Measurements from ENCODE around the gene OR6C75. TPM values are rescaled to one million over a fixed set of nuclear protein-coding genes. Genes with fewer than 3 reads are reported as not detected.
"Not testable (repeated sequence)": the region's sequence is repeated elsewhere in the genome, so short reads cannot be mapped to it uniquely, and the experiment has no call there.

The OR6C75 gene
- total RNA-seq (not detected), polyA plus RNA-seq (not detected)
- long read RNA-seq, donor 1 = 0 reads
- long read RNA-seq, donor 2 = 0 reads

- no peak for ATAC-seq
- no peaks in the 10 kb centered on the region for H3K27me3 ChIP-seq (ENCODE audit: insufficient read depth in 3 of 3, low read length in 2 of 3)
- intact Hi-C loops (cut with DNase I) = no loop called here
- no peaks in the 10 kb centered on the region for H3K4me1 ChIP-seq
- no peak within 1 kb of the TSS for H3K4me3 ChIP-seq
- no peak for TF ChIP-seq CTCF (IDR thresholded peaks at IDR 0.05)
- no peak for DNase-seq
- no peak within 1 kb of the TSS for H3K27ac ChIP-seq
- H3K36me3 ChIP-seq (ENCODE audit: insufficient read depth in 1 of 2, low read depth in 1 of 2) = no peaks in the 10 kb centered on the region
- H3K9me3 ChIP-seq = no peaks in the 10 kb centered on the region
- 85 to 90% (median 90%) methylated on average over 4 of the region's 4 CpGs for WGBS, 3 donors
Observed at GRCh38 chr12:55362675-55363074, at the start of gene OR6C75. OR6C75 (plus strand) TSS chr12:55362975; CDS start chr12:55365111, 2,136 bp downstream.

- H3K4me3 ChIP-seq = no peak within 1 kb of the TSS
- no peaks in the 10 kb centered on the region for H3K9me3 ChIP-seq
- TF ChIP-seq CTCF (IDR thresholded peaks at IDR 0.05) = no peak
- no peaks in the 10 kb centered on the region for H3K36me3 ChIP-seq (ENCODE audit: insufficient read depth in 1 of 2, low read depth in 1 of 2)
- H3K27me3 ChIP-seq (ENCODE audit: insufficient read depth in 3 of 3, low read length in 2 of 3) = no peaks in the 10 kb centered on the region
- WGBS, 3 donors = 69 to 79% (median 76%) methylated on average over 2 of the region's 2 CpGs
- no peak for DNase-seq
- intact Hi-C loops (cut with DNase I) = no loop called here
- no peak within 1 kb of the TSS for H3K27ac ChIP-seq
- H3K4me1 ChIP-seq = no peaks in the 10 kb centered on the region
- ATAC-seq = no peak
Observed at GRCh38 chr12:55314043-55314442, 48.7 kb upstream of the OR6C75 start, which contains the start of gene OR6C1. OR6C1 (plus strand) TSS chr12:55314343; CDS start chr12:55320600, 6,257 bp downstream.

GRCh38 chr12:55320201-55320600 is 42.6 kb upstream of the OR6C75 start:
- Histone ChIP-seq H3K36me3 (ENCODE audit: insufficient read depth in 1 of 2, low read depth in 1 of 2) (no peaks in the 10 kb centered on the region), H3K4me1 (no peaks in the 10 kb centered on the region), H3K9me3 (no peaks in the 10 kb centered on the region), H3K27ac (no peak overlapping the region), H3K27me3 (ENCODE audit: insufficient read depth in 3 of 3, low read length in 2 of 3) (peaks cover 0 to 2% (median 0%) of the 10 kb centered on the region in 3 donors), H3K4me3 (no peak overlapping the region)
- DNase-seq (no peak), ATAC-seq (no peak)
- no peak for TF ChIP-seq CTCF (IDR thresholded peaks at IDR 0.05)
- 78 to 80% (median 79%) methylated on average over 4 of the region's 4 CpGs for WGBS, 3 donors
- intact Hi-C loops (cut with DNase I) = no loop called here

GRCh38 chr12:55325801-55326200 is 37.0 kb upstream of the OR6C75 start:
- H3K27me3 ChIP-seq (ENCODE audit: insufficient read depth in 3 of 3, low read length in 2 of 3); intact Hi-C loops (cut with DNase I); H3K27ac ChIP-seq; H3K36me3 ChIP-seq (ENCODE audit: insufficient read depth in 1 of 2, low read depth in 1 of 2); H3K9me3 ChIP-seq; H3K4me1 ChIP-seq; ATAC-seq; H3K4me3 ChIP-seq; DNase-seq: not testable (repeated sequence)
- 90 to 91% (median 90%) methylated on average over 6 of the region's 6 CpGs for WGBS, 3 donors

GRCh38 chr12:55330446-55330845 is 32.3 kb upstream of the OR6C75 start, which contains the start of gene OR6C3:
OR6C3 (plus strand) TSS chr12:55330746; CDS start chr12:55331701, 955 bp downstream.
- no peaks in the 10 kb centered on the region for H3K4me1 ChIP-seq
- no peaks in the 10 kb centered on the region for H3K36me3 ChIP-seq (ENCODE audit: insufficient read depth in 1 of 2, low read depth in 1 of 2)
- ATAC-seq (no peak), DNase-seq (no peak)
- no peaks in the 10 kb centered on the region for H3K27me3 ChIP-seq (ENCODE audit: insufficient read depth in 3 of 3, low read length in 2 of 3)
- H3K27ac ChIP-seq = no peak within 1 kb of the TSS
- intact Hi-C loops (cut with DNase I) = no loop called here
- 86 to 100% (median 96%) methylated on average over 1 of the region's 1 CpG for WGBS, 3 donors
- no peak for TF ChIP-seq CTCF (IDR thresholded peaks at IDR 0.05)
- no peak within 1 kb of the TSS for H3K4me3 ChIP-seq
- no peaks in the 10 kb centered on the region for H3K9me3 ChIP-seq
